ENCODE results near the gene TRIP4.

TRIP4 gene

DNA sequence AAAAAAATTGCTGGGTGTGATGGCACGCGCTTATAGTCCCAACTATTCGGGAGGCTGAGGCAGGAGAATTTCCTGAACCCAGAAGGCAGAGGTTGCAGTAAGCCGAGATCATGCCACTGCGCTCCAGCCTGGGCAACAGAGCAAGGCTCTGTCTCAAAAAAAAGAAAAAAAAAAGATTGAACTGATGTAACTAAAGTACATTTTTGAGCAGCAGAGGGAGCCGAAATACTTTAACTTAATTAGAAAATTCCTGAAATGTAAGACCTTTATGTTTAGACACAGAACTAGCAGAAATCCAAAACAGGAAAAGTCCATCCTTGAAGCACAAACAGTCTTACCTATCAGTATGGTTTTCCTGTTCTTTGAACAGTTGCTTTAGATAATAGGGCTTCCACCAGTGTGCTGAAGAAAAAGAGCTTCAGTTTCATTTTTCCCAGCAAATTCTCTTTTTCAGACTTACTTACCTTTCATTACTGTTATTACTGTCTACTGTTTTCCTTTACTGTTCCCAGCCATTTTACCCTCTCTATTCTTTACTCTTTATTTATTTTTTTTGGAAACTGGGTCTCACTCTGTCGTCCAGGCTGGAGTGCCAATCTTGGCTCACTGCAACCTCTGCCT is 39.3 kb downstream of the TRIP4 start:
- Histone ChIP-seq H3K14ac (ENCODE audit: low read length in 2 of 2) (no peak overlapping the region), H2AFZ (ENCODE audit: low read depth, low read length) (no peak overlapping the region), H3K18ac (ENCODE audit: low read depth in 1 of 2, low read length in 2 of 2) (no peak overlapping the region), H2BK15ac (ENCODE audit: low read depth, poor library complexity, severe bottlenecking) (no peak overlapping the region), H4K91ac (ENCODE audit: low read length) (no peak overlapping the region), H3K4ac (ENCODE audit: low read depth in 1 of 2, low read length in 2 of 2) (no peak overlapping the region), H3K27me3 (ENCODE audit: control insufficient read depth in 1 of 2, insufficient read depth in 1 of 2, low read length in 2 of 2) (no peaks in the 10 kb centered on the region), H2BK5ac (ENCODE audit: low read depth, low read length, poor library complexity, severe bottlenecking) (no peak overlapping the region), H3K4me3 (ENCODE audit: insufficient read depth in 1 of 2, low read depth in 1 of 2, low read length in 2 of 2) (no peak overlapping the region), H3K36me3 (ENCODE audit: control insufficient read depth in 1 of 2, insufficient read depth in 2 of 2, low read depth in 1 of 2, low read length in 2 of 2) (peaks cover 13 to 59% of the 10 kb centered on the region in 2 experiments), H4K8ac (ENCODE audit: low read length) (no peak overlapping the region), H3K79me1 (replicated peaks; ENCODE audit: low read length, poor library complexity, severe bottlenecking) (peaks cover 6% of the 10 kb centered on the region), H3K27ac (ENCODE audit: low read length, poor library complexity, severe bottlenecking) (no peak overlapping the region), H3K4me2 (ENCODE audit: low read length, poor library complexity, severe bottlenecking) (no peak overlapping the region), H3K23ac (ENCODE audit: low read length in 2 of 2) (no peak overlapping the region), H3K9ac (ENCODE audit: low read length) (peak overlapping the region; percentile 2), H3K4me1 (ENCODE audit: control insufficient read depth, insufficient read depth, low read depth, low read length) (no peaks in the 10 kb centered on the region), H3K9me3 (ENCODE audit: control insufficient read depth, low read length) (no peaks in the 10 kb centered on the region), H2BK12ac (ENCODE audit: low read length in 2 of 2) (no peak overlapping the region), H2AK5ac (ENCODE audit: low read length, severe bottlenecking) (no peak overlapping the region), H2BK120ac (ENCODE audit: low read depth, low read length) (no peak overlapping the region)
- 86% methylated on average over 6 of the region's 7 CpGs for WGBS
- DNase-seq, result peak; percentile 51

DNA sequence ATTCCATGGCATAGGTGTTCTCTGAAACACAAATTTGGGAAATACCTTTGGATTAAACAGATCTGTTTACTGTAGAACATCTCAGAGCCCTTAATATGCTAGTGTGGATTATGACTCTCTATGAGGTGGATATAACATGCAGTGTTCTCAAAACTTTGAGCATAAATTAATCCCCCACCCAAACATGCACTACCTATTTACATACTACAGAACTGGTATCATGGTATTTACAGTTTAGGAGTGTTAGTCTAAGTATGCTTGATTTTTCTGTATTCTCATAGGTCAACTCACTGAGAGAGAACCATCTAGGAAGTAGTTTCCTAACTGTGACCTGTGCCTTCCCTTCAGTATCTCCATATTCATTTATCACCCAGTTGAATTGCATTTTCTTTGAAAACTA is 41.8 kb downstream of the TRIP4 start:
- peaks cover 6% of the 10 kb centered on the region for H3K79me1 ChIP-seq (replicated peaks; ENCODE audit: low read length, poor library complexity, severe bottlenecking)
- no peak overlapping the region for H3K27ac ChIP-seq (ENCODE audit: low read length, poor library complexity, severe bottlenecking)
- no peak for DNase-seq
- peak overlapping the region; percentile 74 for H3K9ac ChIP-seq (ENCODE audit: low read length)
- H2BK5ac ChIP-seq (ENCODE audit: low read depth, low read length, poor library complexity, severe bottlenecking), result no peak overlapping the region
- no peak overlapping the region for H3K4me2 ChIP-seq (ENCODE audit: low read length, poor library complexity, severe bottlenecking)
- H3K9me3 ChIP-seq (ENCODE audit: control insufficient read depth, low read length), result no peaks in the 10 kb centered on the region
- H3K18ac ChIP-seq (ENCODE audit: low read depth in 1 of 2, low read length in 2 of 2), result no peak overlapping the region
- no peak overlapping the region for H3K14ac ChIP-seq (ENCODE audit: low read length in 2 of 2)
- H3K27me3 ChIP-seq (ENCODE audit: control insufficient read depth in 1 of 2, insufficient read depth in 1 of 2, low read length in 2 of 2), result no peaks in the 10 kb centered on the region
- no peak overlapping the region for H4K91ac ChIP-seq (ENCODE audit: low read length)
- no peak overlapping the region for H2AK5ac ChIP-seq (ENCODE audit: low read length, severe bottlenecking)
- H2AFZ ChIP-seq (ENCODE audit: low read depth, low read length), result no peak overlapping the region
- H3K4ac ChIP-seq (ENCODE audit: low read depth in 1 of 2, low read length in 2 of 2), result no peak overlapping the region
- peak overlapping the region in 1 of 2 experiments; percentile 15 for H3K4me3 ChIP-seq (ENCODE audit: insufficient read depth in 1 of 2, low read depth in 1 of 2, low read length in 2 of 2)
- no peak overlapping the region for H2BK12ac ChIP-seq (ENCODE audit: low read length in 2 of 2)
- H2BK120ac ChIP-seq (ENCODE audit: low read depth, low read length), result no peak overlapping the region
- no peak overlapping the region for H4K8ac ChIP-seq (ENCODE audit: low read length)
- no peaks in the 10 kb centered on the region for H3K4me1 ChIP-seq (ENCODE audit: control insufficient read depth, insufficient read depth, low read depth, low read length)
- H3K36me3 ChIP-seq (ENCODE audit: control insufficient read depth in 1 of 2, insufficient read depth in 2 of 2, low read depth in 1 of 2, low read length in 2 of 2), result peaks cover 13 to 43% of the 10 kb centered on the region in 2 experiments
- H2BK15ac ChIP-seq (ENCODE audit: low read depth, poor library complexity, severe bottlenecking), result no peak overlapping the region
- H3K23ac ChIP-seq (ENCODE audit: low read length in 2 of 2), result no peak overlapping the region

DNA sequence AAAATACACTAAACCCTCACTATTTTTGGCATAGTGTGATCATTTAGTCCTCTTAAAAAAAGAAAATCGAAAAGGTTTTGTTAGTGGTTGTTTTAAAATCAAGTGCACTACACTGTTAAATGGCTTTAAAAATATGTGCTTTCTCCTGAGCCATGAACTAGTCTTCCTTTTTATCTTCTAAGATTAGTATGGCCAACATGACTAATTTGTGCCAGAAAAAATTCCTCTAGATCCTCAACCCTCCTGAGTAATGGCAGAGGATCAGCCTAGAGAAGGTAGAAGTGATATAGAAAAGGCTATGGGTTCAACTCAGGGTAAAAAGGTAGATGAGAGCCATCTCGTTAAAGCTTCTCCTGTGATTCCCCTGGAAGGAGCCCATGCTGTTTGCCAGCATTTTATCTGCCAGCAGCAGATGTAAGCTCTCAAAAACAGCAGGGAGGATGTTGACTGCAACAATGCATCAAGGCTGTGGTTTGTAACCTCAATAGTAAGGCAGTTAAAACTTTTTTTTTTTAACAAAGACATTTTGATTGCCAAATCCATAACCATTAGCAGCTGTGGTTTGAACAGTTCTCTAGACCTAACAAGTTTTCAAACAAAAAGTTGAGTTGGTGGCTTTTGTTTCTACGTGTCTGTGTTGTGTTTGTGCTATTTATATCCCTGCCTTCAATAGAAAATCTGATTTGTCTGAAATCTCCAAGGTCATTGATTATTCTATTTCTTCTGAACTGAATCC is 42.5 kb downstream of the TRIP4 start:
- Histone ChIP-seq H3K27ac (ENCODE audit: low read length, poor library complexity, severe bottlenecking) (peak overlapping the region; percentile 42), H3K4me2 (ENCODE audit: low read length, poor library complexity, severe bottlenecking) (no peak overlapping the region), H3K79me1 (replicated peaks; ENCODE audit: low read length, poor library complexity, severe bottlenecking) (peaks cover 8% of the 10 kb centered on the region), H2BK5ac (ENCODE audit: low read depth, low read length, poor library complexity, severe bottlenecking) (no peak overlapping the region), H2AK5ac (ENCODE audit: low read length, severe bottlenecking) (no peak overlapping the region), H2BK120ac (ENCODE audit: low read depth, low read length) (no peak overlapping the region), H3K4me3 (ENCODE audit: insufficient read depth in 1 of 2, low read depth in 1 of 2, low read length in 2 of 2) (peak overlapping the region in 1 of 2 experiments; percentile 20), H3K4ac (ENCODE audit: low read depth in 1 of 2, low read length in 2 of 2) (no peak overlapping the region), H2BK15ac (ENCODE audit: low read depth, poor library complexity, severe bottlenecking) (no peak overlapping the region), H3K9ac (ENCODE audit: low read length) (peak overlapping the region; percentile 74), H3K27me3 (ENCODE audit: control insufficient read depth in 1 of 2, insufficient read depth in 1 of 2, low read length in 2 of 2) (no peaks in the 10 kb centered on the region), H3K36me3 (ENCODE audit: control insufficient read depth in 1 of 2, insufficient read depth in 2 of 2, low read depth in 1 of 2, low read length in 2 of 2) (peaks cover 9 to 39% of the 10 kb centered on the region in 2 experiments), H2AFZ (ENCODE audit: low read depth, low read length) (no peak overlapping the region), H3K4me1 (ENCODE audit: control insufficient read depth, insufficient read depth, low read depth, low read length) (no peaks in the 10 kb centered on the region), H4K8ac (ENCODE audit: low read length) (no peak overlapping the region), H2BK12ac (ENCODE audit: low read length in 2 of 2) (no peak overlapping the region), H4K91ac (ENCODE audit: low read length) (no peak overlapping the region), H3K9me3 (ENCODE audit: control insufficient read depth, low read length) (no peaks in the 10 kb centered on the region), H3K23ac (ENCODE audit: low read length in 2 of 2) (no peak overlapping the region), H3K18ac (ENCODE audit: low read depth in 1 of 2, low read length in 2 of 2) (no peak overlapping the region), H3K14ac (ENCODE audit: low read length in 2 of 2) (no peak overlapping the region)
- peak; percentile 83 for DNase-seq
- 15% methylated on average over 1 of the region's 3 CpGs for WGBS

DNA sequence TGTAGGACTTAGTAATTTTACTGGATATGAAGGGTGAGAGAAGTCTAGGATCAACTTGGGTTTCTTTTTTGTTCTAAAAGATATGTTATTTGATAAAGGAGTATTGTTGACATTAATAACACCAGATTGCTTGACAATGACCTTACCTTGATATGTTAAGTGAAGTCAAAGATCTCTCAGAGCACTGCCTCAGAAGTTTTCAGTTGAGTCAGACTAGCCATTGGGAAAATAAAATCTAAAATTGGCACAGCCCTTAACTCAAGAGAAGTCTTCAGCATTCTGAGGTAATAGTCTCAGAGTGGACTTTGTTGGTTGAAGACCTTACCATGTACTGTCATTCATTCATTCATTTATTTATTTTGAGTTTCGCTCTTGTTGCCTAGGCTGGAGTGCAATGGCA is 50.3 kb downstream of the TRIP4 start:
- Histone ChIP-seq H2BK5ac (ENCODE audit: low read depth, low read length, poor library complexity, severe bottlenecking) (no peak overlapping the region), H3K27me3 (ENCODE audit: control insufficient read depth in 1 of 2, insufficient read depth in 1 of 2, low read length in 2 of 2) (no peaks in the 10 kb centered on the region), H3K4me2 (ENCODE audit: low read length, poor library complexity, severe bottlenecking) (no peak overlapping the region), H4K91ac (ENCODE audit: low read length) (no peak overlapping the region), H2AK5ac (ENCODE audit: low read length, severe bottlenecking) (no peak overlapping the region), H2BK120ac (ENCODE audit: low read depth, low read length) (no peak overlapping the region), H3K4me1 (ENCODE audit: control insufficient read depth, insufficient read depth, low read depth, low read length) (no peaks in the 10 kb centered on the region), H3K36me3 (ENCODE audit: control insufficient read depth in 1 of 2, insufficient read depth in 2 of 2, low read depth in 1 of 2, low read length in 2 of 2) (peaks cover 8 to 23% of the 10 kb centered on the region in 2 experiments), H2BK12ac (ENCODE audit: low read length in 2 of 2) (no peak overlapping the region), H4K8ac (ENCODE audit: low read length) (no peak overlapping the region), H3K79me1 (replicated peaks; ENCODE audit: low read length, poor library complexity, severe bottlenecking) (peaks cover 7% of the 10 kb centered on the region), H3K4me3 (ENCODE audit: insufficient read depth in 1 of 2, low read depth in 1 of 2, low read length in 2 of 2) (no peak overlapping the region), H2BK15ac (ENCODE audit: low read depth, poor library complexity, severe bottlenecking) (no peak overlapping the region), H3K9ac (ENCODE audit: low read length) (no peak overlapping the region), H3K4ac (ENCODE audit: low read depth in 1 of 2, low read length in 2 of 2) (no peak overlapping the region), H3K18ac (ENCODE audit: low read depth in 1 of 2, low read length in 2 of 2) (no peak overlapping the region), H3K27ac (ENCODE audit: low read length, poor library complexity, severe bottlenecking) (no peak overlapping the region), H3K23ac (ENCODE audit: low read length in 2 of 2) (no peak overlapping the region), H3K9me3 (ENCODE audit: control insufficient read depth, low read length) (no peaks in the 10 kb centered on the region), H2AFZ (ENCODE audit: low read depth, low read length) (no peak overlapping the region), H3K14ac (ENCODE audit: low read length in 2 of 2) (no peak overlapping the region)
- DNase-seq, result no peak
- WGBS, result 86% methylated on average over 1 of the region's 1 CpG
